ENCODE results near the gene ATP6AP1.

GRCh38 chrX:154463611-154464220 is 35.2 kb downstream of the ATP6AP1 start:
- TF ChIP-seq CTCF (optimal IDR thresholded peaks at IDR 0.05 in 1 of 3, IDR thresholded peaks at IDR 0.05 in 1 of 3, conservative IDR thresholded peaks at IDR 0.05 in 1 of 3; ENCODE audit: extremely low read depth in 1 of 3, insufficient read depth in 2 of 3, low read length in 3 of 3) (no peak), EZH2 (IDR thresholded peaks at IDR 0.05; ENCODE audit: low read length) (no peak)

Measured in keratinocyte (primary cell).